ENCODE results near the gene CAPN5.

DNA sequence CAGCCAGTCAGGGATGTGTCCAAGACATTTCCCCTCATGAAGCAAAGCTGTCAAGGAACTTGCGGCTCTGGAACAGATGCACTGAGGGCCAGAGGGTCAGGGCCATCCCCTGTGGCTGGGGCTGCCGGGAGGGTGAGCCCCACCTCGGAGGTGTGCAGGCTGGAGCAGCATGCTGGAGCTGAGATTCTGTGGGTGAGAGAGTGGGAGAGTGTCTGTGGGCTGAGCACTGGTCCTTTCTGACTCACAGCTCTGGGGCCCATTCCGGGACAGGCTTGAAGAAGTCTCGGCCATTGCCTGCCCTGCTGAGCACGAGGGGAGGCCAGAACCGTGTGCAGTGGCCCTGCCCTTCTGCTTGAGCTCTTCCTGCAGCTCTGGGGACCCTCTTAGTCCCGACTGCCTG lies 38.0 kb downstream of the CAPN5 start:
- TF ChIP-seq CHD2 (IDR thresholded peaks at IDR 0.05; ENCODE audit: low read length, partially characterized antibody) (no peak), POLR2A (IDR thresholded peaks at IDR 0.05; ENCODE audit: low read length) (no peak), RFX5 (IDR thresholded peaks at IDR 0.05) (no peak), ZNF302 (CRISPR knock-in tag; IDR thresholded peaks at IDR 0.05) (no peak), CTCF (IDR thresholded peaks at IDR 0.05) (no peak), FOSL2 (IDR thresholded peaks at IDR 0.05) (no peak), FOSL2 (CRISPR knock-in tag; IDR thresholded peaks at IDR 0.05) (no peak), CEBPB (IDR thresholded peaks at IDR 0.05) (no peak), NFE2L2 (conservative IDR thresholded peaks at IDR 0.05; ENCODE audit: low read length) (no peak), NR3C1 (IDR thresholded peaks at IDR 0.05) (no peak)
- TF ChIP-seq, protein P1, sequence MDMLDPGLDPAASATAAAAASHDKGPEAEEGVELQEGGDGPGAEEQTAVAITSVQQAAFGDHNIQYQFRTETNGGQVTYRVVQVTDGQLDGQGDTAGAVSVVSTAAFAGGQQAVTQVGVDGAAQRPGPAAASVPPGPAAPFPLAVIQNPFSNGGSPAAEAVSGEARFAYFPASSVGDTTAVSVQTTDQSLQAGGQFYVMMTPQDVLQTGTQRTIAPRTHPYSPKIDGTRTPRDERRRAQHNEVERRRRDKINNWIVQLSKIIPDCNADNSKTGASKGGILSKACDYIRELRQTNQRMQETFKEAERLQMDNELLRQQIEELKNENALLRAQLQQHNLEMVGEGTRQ (IDR thresholded peaks at IDR 0.05), result no peak
- TF ChIP-seq, protein P2, sequence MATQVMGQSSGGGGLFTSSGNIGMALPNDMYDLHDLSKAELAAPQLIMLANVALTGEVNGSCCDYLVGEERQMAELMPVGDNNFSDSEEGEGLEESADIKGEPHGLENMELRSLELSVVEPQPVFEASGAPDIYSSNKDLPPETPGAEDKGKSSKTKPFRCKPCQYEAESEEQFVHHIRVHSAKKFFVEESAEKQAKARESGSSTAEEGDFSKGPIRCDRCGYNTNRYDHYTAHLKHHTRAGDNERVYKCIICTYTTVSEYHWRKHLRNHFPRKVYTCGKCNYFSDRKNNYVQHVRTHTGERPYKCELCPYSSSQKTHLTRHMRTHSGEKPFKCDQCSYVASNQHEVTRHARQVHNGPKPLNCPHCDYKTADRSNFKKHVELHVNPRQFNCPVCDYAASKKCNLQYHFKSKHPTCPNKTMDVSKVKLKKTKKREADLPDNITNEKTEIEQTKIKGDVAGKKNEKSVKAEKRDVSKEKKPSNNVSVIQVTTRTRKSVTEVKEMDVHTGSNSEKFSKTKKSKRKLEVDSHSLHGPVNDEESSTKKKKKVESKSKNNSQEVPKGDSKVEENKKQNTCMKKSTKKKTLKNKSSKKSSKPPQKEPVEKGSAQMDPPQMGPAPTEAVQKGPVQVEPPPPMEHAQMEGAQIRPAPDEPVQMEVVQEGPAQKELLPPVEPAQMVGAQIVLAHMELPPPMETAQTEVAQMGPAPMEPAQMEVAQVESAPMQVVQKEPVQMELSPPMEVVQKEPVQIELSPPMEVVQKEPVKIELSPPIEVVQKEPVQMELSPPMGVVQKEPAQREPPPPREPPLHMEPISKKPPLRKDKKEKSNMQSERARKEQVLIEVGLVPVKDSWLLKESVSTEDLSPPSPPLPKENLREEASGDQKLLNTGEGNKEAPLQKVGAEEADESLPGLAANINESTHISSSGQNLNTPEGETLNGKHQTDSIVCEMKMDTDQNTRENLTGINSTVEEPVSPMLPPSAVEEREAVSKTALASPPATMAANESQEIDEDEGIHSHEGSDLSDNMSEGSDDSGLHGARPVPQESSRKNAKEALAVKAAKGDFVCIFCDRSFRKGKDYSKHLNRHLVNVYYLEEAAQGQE (IDR thresholded peaks at IDR 0.05), result no peak
